ENCODE data around the gene CCL20. TPM values are rescaled to one million over a fixed set of nuclear protein-coding genes. Genes with fewer than 3 reads are reported as not detected.
A peak's percentile ranks its signal among the peaks of the same experiment; 100 is the strongest.

CCL20 gene
- total RNA-seq, 1 donor from 2014 or later = 3.7 TPM

GRCh38 chr2:227856697-227857096 is 43.1 kb downstream of the CCL20 start:
- no peak for TF ChIP-seq CTCF (IDR thresholded peaks at IDR 0.05; ENCODE audit: insufficient read depth, low read length, severe bottlenecking)
- FAIRE-seq (no peak), DNase-seq (ENCODE audit: low read depth) (no peak)
- Histone ChIP-seq H3K4me3 (ENCODE audit: low read depth, low read length) (no peak overlapping the region), H3K27me3 (ENCODE audit: control insufficient read depth, insufficient read depth, low read length) (no peaks in the 10 kb centered on the region), H3K36me3 (ENCODE audit: control insufficient read depth, insufficient read depth, low read length) (no peaks in the 10 kb centered on the region)

GRCh38 chr2:227860221-227860641 is 46.6 kb downstream of the CCL20 start:
- DNase-seq (ENCODE audit: low read depth) (no peak), FAIRE-seq (no peak)
- Histone ChIP-seq H3K36me3 (ENCODE audit: control insufficient read depth, insufficient read depth, low read length) (no peaks in the 10 kb centered on the region), H3K27me3 (ENCODE audit: control insufficient read depth, insufficient read depth, low read length) (no peaks in the 10 kb centered on the region), H3K4me3 (ENCODE audit: low read depth, low read length) (no peak overlapping the region)
- no peak for TF ChIP-seq CTCF (IDR thresholded peaks at IDR 0.05; ENCODE audit: insufficient read depth, low read length, severe bottlenecking)

- no peak for FAIRE-seq
- H3K4me3 ChIP-seq (ENCODE audit: low read depth, low read length) = no peak overlapping the region
Measured at GRCh38 chr2:227861011-227861410, 47.4 kb downstream of the CCL20 start.

GRCh38 chr2:227862227-227862740 is 48.6 kb downstream of the CCL20 start:
- no peak overlapping the region for H3K4me3 ChIP-seq (ENCODE audit: low read depth, low read length)
- H3K27me3 ChIP-seq (ENCODE audit: control insufficient read depth, insufficient read depth, low read length) = no peaks in the 10 kb centered on the region
- DNase-seq (ENCODE audit: low read depth) (peak; percentile 71), FAIRE-seq (no peak)
- no peaks in the 10 kb centered on the region for H3K36me3 ChIP-seq (ENCODE audit: control insufficient read depth, insufficient read depth, low read length)
- TF ChIP-seq CTCF (IDR thresholded peaks at IDR 0.05; ENCODE audit: insufficient read depth, low read length, severe bottlenecking) = peak; percentile 39

More at GRCh38 chr2:227861011-227861410, 47.4 kb downstream of the CCL20 start:
- DNase-seq (ENCODE audit: low read depth) = no peak
- Histone ChIP-seq H3K36me3 (ENCODE audit: control insufficient read depth, insufficient read depth, low read length) (no peaks in the 10 kb centered on the region), H3K27me3 (ENCODE audit: control insufficient read depth, insufficient read depth, low read length) (no peaks in the 10 kb centered on the region)
- TF ChIP-seq CTCF (IDR thresholded peaks at IDR 0.05; ENCODE audit: insufficient read depth, low read length, severe bottlenecking) = no peak

GRCh38 chr2:227862741-227863588 is 49.3 kb downstream of the CCL20 start:
- DNase-seq (ENCODE audit: low read depth) (peak; percentile 93), FAIRE-seq (peak; percentile 43)
- TF ChIP-seq CTCF (IDR thresholded peaks at IDR 0.05; ENCODE audit: insufficient read depth, low read length, severe bottlenecking) = peak; percentile 31
- no peak overlapping the region for H3K4me3 ChIP-seq (ENCODE audit: low read depth, low read length)
- no peaks in the 10 kb centered on the region for H3K36me3 ChIP-seq (ENCODE audit: control insufficient read depth, insufficient read depth, low read length)
- no peaks in the 10 kb centered on the region for H3K27me3 ChIP-seq (ENCODE audit: control insufficient read depth, insufficient read depth, low read length)

All from bronchial epithelial cell (primary cell).